GM12875 (cell line): ENCODE results near the gene MAPRE3.
"Not testable (repeated sequence)": the region's sequence is repeated elsewhere in the genome, so short reads cannot be mapped to it uniquely, and the experiment has no call there.

Experiments
- H3K4me3 ChIP-seq: one replicate; pipeline ENCODE4 v1.5.1; 2011; ENCODE audit warnings: low read depth, low read length, control low read depth
- CTCF ChIP-seq: IDR thresholded peaks from 2 replicates; pipeline ENCODE4 v1.5.1; 2011; ENCODE audit warnings: low read depth, mild to moderate bottlenecking, control low read depth, inconsistent platforms, low read length, moderate library complexity, borderline replicate concordance; ENCODE audit not compliant: insufficient read depth

MAPRE3 gene

GRCh38 chr2:27073782-27074181 is 103.3 kb downstream of the MAPRE3 start:
- TF ChIP-seq CTCF, result no peak
- H3K4me3 ChIP-seq, result no peak overlapping the region

DNA sequence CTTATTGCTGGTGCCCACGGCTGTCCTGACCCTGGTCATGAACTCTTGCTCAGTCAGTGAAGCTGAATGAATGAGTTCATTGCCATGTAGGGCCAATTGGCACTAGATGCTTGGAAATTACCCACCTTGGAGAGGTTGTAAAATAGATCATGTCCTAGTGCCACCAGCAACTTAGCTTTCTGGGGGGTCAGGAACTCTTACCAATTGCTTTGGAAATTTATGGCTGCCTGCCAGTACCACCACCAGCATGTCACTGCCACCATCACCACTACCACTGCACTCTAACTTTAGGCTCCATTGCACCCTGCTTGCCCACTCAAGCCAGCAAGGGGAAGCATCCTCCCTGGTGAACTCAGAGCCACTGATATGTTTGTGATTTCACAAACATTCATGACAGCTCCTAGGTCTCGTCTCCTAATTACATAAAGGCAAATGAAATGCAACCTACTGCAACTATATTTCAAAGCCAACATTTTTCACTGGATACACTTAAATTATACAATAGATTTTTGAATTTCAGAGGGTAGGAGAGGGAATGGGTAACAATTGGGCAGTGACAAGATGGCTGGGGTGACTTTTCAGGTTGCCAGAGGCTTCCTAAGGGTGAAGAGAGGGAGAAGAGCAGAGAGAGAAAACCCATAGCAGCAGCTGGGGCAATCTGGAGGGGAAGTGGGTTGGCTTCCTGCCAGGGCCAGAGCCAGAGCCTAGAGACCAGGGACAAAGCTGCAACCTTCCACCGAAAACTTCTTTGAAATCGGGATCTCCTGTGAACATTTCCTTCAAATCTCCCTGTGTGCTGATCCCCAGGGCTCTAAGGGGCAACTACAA is 104.5 kb downstream of the MAPRE3 start:
- TF ChIP-seq CTCF, result no peak
- no peak overlapping the region for H3K4me3 ChIP-seq

DNA sequence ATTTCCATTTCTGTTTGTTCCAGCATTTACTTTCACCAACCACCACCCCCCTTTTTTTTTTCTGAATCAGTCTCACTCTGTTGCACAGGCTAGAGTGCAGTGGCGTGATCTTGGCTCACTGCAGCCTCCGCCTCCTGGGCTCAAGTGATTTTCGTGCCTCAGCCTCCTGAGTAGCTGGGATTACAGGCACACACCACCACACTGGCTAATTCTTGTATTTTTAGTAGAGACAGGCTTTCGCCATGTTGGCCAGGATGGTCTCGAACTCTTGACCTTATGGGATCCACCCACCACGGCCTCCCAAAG is 105.1 kb downstream of the MAPRE3 start:
- not testable (repeated sequence) for H3K4me3 ChIP-seq

DNA sequence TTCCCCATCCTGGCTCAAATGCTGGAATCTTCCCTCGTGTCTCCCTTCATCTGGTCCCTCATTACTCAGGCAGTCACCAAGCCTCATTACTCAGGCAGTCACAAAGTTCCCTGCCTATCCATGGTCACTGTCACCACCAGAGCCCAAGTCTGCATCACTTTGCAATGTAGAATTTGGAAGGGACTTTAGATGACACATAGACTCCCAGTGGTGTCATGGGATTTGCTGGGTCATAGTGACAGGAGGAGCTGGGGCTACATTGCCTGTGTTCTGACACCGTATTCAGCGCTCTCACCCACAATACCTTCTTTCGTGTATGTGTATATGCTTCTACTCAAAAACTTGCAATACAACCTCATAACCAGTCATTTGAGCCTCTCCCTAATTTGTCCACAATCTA is 105.9 kb downstream of the MAPRE3 start:
- H3K4me3 ChIP-seq, result no peak overlapping the region
- TF ChIP-seq CTCF, result no peak
